ENCODE results near the gene MAN2B1.
A peak's percentile ranks its signal among the peaks of the same experiment; 100 is the strongest.
"Not testable (repeated sequence)": the region's sequence is repeated elsewhere in the genome, so short reads cannot be mapped to it uniquely, and the experiment has no call there.

The MAN2B1 gene

DNA sequence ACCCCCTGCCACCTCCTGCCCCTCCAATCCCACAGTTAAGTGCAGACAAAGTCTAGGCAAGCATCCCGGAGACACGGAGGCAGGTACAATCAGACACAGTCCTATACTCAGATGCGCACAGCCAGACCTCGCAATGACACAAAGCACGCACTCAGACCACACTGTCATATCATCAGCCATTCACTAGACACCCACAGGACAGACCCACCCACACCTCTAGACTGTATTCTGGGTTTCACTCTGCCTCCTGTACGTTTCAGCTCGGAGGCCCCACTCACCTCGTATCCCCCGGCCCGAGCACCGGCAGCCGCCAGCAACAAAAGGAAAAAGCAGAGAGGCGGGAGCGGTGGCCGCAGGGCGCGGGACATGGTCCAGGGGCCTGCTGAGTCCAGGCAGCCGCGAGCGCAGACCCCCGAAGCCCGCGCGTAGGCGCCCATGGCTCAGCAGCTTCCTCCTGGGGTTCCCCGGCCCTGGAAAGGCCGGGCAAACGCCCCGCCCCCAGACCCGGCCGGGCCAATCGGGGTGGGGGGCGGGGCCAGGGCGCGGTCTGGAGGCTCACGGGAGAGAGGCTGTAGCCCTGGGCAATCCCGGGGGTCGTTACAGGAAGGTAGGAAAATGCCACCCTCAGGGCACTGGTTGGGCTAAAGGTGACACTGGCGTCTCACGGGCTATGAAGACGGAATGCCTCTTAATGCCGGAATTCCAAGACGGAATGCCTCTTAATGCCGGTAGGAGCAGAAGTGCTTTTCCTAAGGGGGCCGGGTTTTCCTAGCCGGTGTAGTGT, at the start of gene MAN2B1, which contains the start of gene WDR83:
MAN2B1 (minus strand) TSS at position 478 of the 784 bp plus-strand sequence; CDS start at position 437, 41 bp downstream.
WDR83 (plus strand) TSS at position 543 of the 784 bp plus-strand sequence. CDS start 2,984 bp downstream, outside the sequence.
- peak; percentile 92 for DNase-seq

DNA sequence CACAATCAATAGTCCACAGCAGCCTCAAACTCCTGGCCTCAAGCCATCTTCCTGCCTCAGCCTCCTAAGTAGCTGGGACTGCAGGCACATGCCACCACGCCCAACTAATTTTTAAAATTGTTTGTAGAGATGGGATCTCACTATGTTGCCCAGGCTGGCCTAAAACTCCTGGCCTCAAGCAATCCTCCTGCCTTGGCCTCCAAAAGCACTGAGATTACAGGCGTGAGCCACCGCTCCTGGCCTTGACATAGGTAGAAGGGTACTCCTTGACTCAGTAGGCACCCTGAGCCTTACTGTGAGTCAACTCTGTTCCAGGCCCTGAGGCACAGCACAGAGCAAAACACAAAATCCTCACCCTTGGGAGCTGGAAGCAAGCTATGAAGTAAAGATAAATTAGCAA, 49.4 kb upstream of the MAN2B1 start:
- DNase-seq = no peak

DNA sequence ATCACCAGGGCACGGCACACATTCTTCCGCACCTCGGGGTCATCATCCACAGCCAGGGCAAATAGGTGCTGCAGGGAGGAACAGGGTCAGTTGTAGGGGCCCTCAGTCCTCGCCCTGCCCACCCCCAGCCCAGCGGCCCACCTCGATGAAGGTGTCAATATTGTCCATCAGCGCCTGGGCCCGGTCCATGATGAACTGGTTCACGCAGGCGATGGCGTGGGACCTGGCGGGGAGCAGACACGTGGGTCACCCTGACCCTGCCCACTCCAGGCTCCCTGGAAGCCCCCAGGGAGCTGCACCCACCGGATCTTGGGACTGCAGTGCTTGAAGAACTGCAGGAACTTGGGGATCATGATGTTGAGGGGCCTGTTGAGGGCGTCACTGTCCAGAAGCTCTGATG, 48.6 kb upstream of the MAN2B1 start:
- no peak for DNase-seq

DNA sequence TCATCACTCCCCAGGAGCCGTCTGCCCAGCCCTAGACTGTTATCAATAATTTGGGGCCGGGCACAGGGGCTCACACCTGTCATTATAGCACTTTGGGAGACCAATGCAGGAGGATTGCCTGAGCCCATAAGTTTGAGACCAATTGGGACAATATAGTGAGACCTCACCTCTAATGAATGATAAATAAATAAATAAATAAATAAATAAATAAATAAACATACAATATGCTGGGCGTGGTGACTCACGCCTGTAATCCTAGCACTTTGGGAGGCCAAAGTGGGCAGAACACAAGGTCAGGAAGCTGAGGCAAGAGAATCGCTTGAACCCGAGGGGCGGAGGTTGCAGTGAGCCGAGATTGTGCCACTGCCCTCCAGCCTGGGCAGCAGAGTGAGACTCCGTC, 46.8 kb upstream of the MAN2B1 start:
- not testable (repeated sequence) for DNase-seq

DNA sequence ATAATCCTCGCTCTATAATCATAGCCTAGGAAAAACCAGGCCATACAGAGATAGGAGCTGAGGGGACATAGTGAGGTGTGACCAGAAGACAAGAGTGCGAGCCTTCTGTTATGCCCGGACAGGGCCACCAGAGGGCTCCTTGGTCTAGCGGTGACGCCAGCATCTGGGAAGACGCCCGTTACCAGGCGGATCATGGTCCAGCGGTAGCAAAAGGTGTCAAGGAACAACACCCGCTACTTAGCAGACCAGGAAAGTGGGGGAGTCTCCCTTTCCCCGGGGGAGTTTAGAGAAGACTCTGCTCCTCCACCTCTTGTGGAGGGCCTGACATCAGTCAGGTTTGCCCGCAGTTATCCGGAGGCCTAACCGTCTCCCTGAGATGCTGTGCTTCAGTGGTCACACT, 45.5 kb upstream of the MAN2B1 start:
- DNase-seq = not testable (repeated sequence)

DNA sequence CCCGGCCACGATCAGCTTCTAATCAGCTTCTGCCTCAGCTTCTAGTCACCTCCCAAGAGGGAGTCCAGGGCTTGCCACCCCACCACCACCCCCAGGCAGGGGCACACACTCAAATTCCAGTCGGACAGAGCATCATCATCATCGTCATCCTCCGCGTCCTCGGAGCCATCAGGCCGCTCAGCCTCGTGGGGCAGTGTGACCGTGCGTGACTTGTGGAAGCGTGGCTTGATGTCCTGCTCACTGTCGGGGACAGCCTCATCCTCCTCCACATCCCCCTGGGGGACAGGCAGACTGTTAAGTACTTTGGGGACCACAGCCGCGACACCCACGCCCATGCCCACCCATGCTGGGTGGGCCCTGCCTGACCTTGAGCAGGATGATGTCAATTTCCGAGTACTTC, 44.6 kb upstream of the MAN2B1 start:
- DNase-seq = no peak

DNA sequence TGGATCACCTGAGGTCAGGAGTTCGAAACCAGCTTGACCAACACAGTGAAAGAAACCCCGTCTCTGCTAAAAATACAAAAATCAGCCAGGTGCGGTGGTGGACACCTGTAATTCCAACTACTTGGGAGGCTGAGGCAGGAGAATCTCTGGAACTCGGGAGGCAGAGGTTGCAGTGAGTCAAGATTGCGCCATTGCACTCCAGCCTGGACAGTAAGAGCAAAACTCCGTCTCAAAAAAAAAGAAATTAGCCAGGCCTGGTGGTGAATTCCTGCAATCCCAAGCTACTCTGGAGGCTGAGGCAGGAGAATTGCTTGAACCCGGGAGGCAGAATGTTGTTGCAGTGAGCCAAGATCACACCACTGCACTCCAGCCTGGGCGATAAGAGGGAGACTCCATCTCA, 42.1 kb upstream of the MAN2B1 start:
- no peak for DNase-seq

DNA sequence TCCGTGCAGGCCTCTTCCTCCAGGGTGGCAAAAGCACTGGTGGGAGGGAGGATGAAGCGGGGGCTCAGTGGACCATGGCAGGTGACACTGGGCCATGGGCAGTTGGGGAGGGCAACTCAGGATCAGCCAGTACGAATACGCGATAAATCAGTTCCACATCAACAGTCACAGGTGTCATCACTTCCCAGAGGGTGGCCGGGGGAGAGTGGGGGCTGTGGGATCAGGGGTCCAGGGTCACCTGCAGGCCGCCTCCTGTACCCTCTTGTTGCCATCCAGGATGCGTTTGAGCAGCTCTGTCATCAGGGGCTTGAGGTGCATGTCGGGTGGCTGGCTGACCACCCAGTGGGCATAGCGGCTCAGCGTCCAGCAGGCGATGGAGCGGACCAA, 39.8 kb upstream of the MAN2B1 start:
- DNase-seq = no peak

DNA sequence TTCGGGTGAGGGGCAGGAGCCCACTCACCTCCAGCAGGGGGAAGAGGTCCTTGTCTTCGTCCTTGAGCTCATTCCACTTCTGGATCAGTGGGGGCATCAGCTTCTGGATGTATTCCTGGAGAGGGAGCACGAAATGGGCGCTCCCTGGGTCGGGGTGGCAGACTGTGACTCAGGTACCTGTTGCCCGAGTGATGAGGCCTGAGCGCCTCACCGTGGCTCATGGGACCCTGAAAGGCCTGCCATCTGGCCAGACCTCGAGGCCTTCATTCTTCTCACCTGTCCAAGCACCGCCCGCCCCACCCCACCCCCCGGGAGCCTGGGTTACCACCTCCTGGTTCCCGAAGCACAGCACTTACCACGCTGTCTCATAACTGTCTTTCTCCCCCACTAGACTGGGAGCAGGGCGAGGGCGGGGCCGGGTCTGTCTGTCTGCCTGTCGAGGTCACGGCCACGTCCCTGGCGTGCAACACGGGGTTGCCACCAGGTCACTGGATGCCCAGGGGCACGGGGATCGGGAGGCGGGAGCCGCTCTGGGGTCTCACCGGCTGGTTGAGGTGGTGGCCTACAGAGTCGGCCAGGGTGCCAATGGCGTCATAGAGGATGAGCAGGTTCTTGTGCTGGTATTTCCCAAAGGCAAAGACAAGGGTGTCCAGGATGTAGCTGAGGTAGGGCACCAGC, 39.3 kb upstream of the MAN2B1 start:
- no peak for DNase-seq

DNA sequence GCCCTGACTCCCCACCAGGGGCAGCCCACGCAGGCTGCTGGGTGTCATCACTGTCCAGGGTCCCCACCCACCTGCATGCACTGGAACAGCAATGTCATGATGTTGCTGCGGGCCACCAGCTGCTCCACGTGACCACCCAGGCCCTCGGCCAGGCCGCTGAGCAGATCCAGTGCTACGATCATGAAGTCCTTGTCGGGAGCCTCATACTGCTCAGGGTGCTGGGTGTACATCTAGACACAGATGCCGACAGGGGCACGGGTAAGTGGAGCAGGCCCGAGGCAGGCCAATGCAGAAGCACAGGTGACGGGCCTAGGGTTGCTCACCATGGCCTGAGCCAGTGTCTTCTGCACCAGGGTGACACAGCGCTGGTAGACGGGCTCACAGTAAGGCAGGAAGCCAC, 38.6 kb upstream of the MAN2B1 start:
- DNase-seq = no peak

DNA sequence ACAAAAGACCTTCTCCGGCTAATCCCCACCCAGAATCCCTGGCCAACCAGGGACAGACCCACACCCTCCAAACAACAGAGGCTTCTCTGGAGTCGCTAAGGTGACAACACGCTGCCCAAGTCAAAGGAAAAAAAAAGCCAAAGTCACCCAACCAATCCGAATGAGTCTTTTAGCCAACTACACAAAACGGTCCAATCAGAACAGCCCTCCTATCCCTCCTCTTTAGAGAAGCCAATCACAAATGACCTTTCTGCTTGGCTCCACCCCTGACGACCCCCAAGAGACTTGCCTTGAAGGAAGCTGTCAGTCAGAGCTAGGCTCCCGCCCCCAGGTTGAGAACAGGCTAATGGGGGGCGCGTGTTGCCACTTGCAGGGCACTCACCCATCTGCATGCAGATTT, 36.5 kb upstream of the MAN2B1 start:
- DNase-seq = peak; percentile 90

DNA sequence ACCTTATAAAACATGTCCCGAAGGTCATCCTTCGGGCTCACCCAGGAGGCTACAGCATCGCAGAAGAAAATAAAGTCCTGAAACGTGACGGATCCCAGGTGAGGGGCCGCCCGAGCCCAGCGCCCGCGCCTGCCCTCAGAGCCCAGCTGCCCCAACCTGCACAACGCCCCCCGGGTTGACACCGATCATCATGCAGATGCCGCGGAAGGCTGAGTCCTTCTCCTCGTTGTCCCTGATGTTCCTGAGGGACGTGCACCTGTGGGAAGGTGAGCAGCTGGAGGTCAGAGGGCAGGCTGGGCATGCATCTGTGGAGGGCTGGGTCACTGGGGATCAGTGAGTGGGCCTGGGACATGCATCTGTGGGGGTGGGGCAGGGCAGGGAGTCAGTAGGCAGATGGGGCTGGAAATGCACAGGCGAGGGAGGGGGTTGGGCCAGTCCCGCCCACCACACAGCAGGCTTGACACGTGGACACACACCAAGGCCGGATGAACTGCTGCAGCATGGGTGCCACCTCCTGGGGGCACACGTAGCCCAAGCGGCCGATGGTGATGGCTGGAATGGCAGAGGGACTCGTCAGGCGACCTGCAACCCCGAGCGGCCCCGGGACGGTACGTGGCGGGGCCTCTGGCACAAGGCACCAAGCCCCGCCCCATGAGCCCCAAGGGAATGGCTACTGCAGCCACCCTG, 35.2 kb upstream of the MAN2B1 start:
- DNase-seq = no peak

DNA sequence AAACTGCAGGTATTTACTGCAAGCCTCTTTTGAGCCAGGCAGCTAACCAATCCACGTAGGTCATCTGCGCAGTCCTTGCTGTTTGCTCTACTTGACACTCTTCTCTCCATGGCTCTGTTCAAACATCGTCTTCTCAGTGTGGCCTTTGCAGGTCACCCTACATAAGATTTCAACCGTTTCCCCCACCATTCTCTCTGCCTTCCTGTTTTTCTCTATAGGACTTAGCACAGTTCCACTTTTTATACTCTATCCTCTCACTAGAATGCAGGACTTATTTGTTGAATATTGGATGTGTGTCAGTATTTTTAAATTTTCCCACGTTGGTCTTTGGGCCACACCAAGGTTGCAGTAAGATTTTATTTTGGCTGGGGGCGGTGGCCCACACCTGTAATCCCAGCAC, 31.6 kb upstream of the MAN2B1 start:
- DNase-seq = no peak

DNA sequence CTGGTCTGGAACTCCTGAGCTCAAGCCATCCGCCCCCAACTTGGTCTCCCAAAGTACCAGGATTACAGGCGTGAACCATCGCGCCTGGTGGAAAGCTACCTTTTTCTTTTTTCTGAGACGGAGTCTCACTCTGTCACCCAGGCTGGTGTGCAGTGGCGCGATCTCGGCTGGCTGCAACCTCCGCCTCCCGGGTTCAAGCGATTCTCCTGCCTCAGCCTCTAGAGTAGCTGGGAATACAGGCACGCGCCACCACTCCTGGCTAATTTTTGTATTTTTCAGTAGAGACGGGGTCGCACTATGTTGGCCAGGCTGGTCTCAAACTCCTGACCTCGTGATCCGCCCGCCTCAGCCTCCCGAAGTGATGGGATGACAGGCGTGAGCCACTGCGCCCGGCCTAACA, 30.9 kb upstream of the MAN2B1 start:
- not testable (repeated sequence) for DNase-seq

DNA sequence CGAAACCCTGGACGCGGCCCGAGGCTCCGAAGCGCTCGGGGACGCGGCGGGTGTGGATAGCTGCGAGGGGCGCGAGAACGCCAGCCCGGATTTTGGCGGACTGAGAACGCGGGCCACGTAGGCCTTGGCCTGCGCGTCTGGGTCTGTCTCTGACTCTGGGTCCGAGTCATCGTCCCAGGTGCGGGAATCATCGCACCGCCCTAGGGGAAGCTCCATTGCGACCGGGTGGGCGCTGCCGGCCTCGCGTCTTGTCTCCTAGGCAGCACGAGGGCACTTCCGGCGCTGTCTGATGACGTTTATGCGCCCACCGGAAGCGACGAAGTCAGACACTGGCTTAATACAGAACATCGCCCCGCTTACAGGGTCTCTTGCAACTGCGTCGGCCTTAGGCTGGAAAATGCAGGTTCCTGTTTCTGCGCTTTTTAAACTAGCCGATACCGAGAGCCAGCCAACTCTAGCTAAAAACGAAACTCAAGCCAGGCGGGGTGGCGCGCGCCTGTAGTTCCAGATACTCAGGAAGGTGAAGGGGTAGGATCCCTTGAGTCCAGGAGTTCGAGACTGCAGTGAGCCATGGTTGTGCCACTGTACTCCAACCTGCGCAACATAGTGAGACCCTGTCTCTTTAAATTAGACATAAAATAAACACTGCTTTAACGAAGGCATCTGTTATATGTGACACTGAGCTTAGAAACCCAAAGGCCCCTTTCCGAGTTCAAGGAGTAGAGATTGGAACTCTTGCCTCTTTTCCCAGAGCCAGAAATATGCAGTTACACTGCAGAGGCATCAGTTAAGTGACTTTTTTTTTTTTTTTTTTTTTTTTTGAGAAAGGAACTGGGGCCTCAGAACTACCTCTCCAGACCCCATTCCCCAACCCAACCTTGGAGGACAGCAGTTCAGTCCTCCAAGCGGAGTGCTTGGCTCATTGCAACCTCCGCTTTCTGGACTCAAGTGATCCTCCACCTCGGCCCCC, 30.1 kb upstream of the MAN2B1 start, which contains the start of gene FBXW9:
FBXW9 (minus strand) TSS at position 266 of the 970 bp plus-strand sequence; CDS start at position 216, 50 bp downstream.
- peak; percentile 98 for DNase-seq

DNA sequence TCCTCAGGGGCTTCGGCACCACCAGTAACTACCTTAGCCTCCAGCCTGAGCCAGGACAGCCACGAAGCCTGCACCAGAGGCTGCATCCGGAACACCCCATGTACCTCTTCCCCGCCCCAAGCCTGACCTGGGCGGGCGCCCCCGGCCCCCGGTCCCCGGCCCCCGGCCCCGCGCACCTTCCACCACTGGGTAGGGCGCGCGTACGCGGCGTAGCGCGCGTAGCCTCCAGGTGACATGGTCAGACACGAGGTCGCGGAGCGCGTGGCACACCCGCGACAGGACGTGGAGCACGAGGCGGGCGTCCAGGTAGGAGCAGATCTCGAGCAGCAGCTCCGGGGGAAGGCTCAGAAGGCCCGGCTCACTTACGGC, 29.4 kb upstream of the MAN2B1 start:
- DNase-seq = peak; percentile 44

DNA sequence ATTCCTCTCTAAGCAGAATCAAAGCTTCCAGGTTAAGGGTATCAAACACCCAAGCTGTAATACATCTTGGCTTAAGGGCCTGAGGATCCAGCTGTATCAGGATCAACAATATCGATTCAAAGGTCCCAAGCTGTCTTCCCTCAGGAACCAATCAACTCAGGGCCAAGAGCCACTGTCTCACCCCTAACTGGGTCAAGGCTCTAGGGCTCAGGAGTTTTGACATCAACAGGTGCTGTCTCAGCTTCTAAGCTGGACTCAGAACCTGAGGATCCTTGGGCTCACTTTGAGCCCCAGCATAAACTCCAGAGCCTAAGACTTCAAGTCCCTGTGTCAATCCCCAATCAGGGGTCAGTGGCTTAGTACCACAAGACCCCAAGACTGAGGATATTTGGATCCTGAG, 29.0 kb upstream of the MAN2B1 start:
- DNase-seq = no peak

DNA sequence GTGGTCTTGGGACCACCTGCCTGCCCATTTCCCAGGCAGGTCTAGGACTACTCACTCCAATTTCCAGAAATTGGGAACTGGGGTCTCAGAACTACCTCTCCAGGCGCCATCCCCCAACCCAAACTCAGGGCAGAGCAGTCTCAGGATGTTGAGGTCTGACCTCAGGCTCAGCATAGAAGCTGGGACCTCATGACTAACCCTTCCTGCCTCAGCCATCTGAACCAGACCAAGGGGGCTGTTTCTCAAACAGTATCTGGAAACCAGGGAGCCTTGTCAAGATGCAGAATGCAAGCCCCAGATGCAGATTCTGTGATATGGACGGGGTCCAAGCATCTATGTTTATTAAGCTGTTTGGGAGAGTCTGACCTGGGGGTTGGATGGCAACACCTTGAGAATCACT, 28.6 kb upstream of the MAN2B1 start:
- DNase-seq = peak; percentile 45

DNA sequence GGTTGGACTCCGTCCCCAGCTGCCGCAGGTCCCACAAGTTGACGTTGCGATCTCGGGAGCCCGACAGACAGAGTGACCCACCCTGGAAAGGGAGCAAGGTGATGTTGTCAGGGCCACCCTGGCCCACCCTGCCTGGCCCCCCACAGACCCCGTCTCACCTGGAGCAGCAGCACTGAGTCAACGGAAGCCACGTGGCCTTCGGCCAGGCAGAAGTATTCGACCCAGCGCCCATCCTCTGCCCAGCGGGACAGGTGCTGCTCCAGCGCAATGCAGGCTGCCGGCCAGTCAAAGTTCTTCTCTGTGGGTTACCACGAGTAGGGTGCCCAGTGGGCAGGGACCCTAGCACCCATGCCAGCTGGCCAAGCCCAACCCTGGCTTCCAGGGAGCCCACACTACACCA, 28.1 kb upstream of the MAN2B1 start:
- no peak for DNase-seq

DNA sequence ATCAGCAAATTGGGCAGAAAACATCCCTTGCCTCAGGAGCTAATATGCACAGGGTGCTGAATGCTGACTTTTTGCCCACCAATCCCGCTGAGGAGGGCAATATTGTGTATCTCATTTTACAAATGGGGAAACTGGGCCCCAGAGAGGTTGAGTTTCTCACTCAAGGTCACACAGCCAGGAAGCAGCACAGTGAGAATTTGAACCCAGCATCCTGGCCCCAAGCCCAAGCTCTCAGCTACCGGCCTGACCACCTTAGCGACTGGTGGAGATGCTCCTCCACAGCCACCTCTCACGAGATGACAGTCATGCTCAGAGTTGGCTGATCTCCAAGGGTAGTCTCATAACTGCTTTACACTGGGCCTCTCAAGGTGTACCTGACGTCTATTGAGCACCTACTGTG, 26.4 kb upstream of the MAN2B1 start:
- no peak for DNase-seq

DNA sequence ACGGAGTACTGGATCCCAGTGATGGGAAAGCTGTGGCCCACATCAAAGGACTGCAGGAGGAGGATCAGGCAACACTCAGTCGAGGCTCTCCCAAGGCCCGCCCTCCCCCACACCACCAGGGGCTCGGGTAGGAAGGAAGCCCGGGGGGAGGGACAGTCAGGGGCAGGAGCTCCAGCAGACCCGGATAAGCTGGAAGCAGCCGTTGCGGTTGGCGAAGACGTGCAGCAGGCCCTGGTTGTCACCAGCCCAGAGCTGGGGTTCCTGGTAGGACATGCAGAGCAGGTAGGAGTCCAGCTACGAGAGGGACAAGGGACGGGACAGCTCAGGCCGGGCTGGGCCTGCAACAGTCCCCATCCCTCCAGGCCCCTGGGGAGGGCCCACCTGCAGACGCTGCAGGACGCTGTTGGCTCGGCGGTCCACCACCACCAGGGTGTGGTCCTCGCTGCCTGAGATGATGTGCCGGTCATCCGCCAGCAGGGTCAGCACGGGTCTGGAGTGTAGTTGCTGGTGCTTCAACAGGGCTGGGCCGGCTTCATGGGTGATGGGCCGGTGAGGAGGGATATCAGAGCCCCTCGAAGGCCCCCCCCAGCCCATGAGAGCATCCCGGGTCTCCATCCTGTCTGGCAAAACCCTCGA, 23.2 kb upstream of the MAN2B1 start:
- peak; percentile 89 for DNase-seq

DNA sequence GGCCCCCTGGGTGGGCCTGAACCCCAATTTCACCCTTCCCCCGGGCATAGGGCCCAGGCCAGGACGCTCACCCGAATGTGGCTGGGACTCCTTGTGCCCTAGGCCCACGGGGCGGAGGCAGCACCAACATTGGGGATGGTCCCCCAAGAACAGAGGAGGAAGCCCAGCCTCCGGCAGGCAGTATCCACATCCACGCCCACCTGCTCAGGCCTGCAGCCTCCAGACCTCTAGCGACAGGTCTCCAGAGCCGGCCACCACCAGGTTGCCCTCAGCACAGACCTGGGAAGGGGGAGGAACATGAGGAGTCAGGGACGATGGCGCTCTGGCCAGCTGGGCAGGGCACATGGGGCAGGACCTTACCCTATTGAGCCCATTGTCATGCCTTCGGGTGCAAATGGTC, 22.5 kb upstream of the MAN2B1 start:
- no peak for DNase-seq
